ENCODE results near the gene DLG2. TPM values are rescaled to one million over a fixed set of nuclear protein-coding genes. Genes with fewer than 3 reads are reported as not detected.

The DLG2 gene
- polyA plus RNA-seq, 2 donors, result 2.6 to 6.7 TPM

GRCh38 chr11:83921447-83922192 lies 1705.5 kb downstream of the DLG2 start:
- Histone ChIP-seq H3K27ac (ENCODE audit: low read depth in 2 of 2, low read length in 1 of 2) (no peak overlapping the region), H3K36me3 (ENCODE audit: control insufficient read depth in 2 of 2, insufficient read depth in 2 of 2, low read length in 1 of 2) (no peaks in the 10 kb centered on the region), H3K9me3 (ENCODE audit: control insufficient read depth in 2 of 2, insufficient read depth in 1 of 2, low read depth in 1 of 2, low read length in 1 of 2) (no peaks in the 10 kb centered on the region), H3K27me3 (ENCODE audit: control insufficient read depth in 1 of 2, insufficient read depth in 2 of 2, low read length in 2 of 2) (no peaks in the 10 kb centered on the region), H3K4me1 (ENCODE audit: control insufficient read depth in 2 of 2, insufficient read depth in 2 of 2, low read length in 1 of 2) (no peaks in the 10 kb centered on the region), H3K4me3 (ENCODE audit: low read depth in 1 of 2, low read length in 2 of 2) (no peak overlapping the region)
- WGBS, 2 donors, result 69 to 80% methylated on average over 7 of the region's 7 CpGs

- no peaks in the 10 kb centered on the region for H3K4me1 ChIP-seq (ENCODE audit: control insufficient read depth in 2 of 2, insufficient read depth in 2 of 2, low read length in 1 of 2)
- no peaks in the 10 kb centered on the region for H3K9me3 ChIP-seq (ENCODE audit: control insufficient read depth in 2 of 2, insufficient read depth in 1 of 2, low read depth in 1 of 2, low read length in 1 of 2)
- 34 to 43% methylated on average over 3 of the region's 3 CpGs for WGBS, 2 donors
- H3K36me3 ChIP-seq (ENCODE audit: control insufficient read depth in 2 of 2, insufficient read depth in 2 of 2, low read length in 1 of 2), result no peaks in the 10 kb centered on the region
- no peaks in the 10 kb centered on the region for H3K27me3 ChIP-seq (ENCODE audit: control insufficient read depth in 1 of 2, insufficient read depth in 2 of 2, low read length in 2 of 2)
- no peak overlapping the region for H3K27ac ChIP-seq (ENCODE audit: low read depth in 2 of 2, low read length in 1 of 2)
- H3K4me3 ChIP-seq (ENCODE audit: low read depth in 1 of 2, low read length in 2 of 2), result no peak overlapping the region
These were observed 1708.7 kb downstream of the DLG2 start for GRCh38 chr11:83918476-83918875.

- no peaks in the 10 kb centered on the region for H3K4me1 ChIP-seq (ENCODE audit: control insufficient read depth in 2 of 2, insufficient read depth in 2 of 2, low read length in 1 of 2)
- no peak overlapping the region for H3K27ac ChIP-seq (ENCODE audit: low read depth in 2 of 2, low read length in 1 of 2)
- no peak overlapping the region for H3K4me3 ChIP-seq (ENCODE audit: low read depth in 1 of 2, low read length in 2 of 2)
- no peaks in the 10 kb centered on the region for H3K9me3 ChIP-seq (ENCODE audit: control insufficient read depth in 2 of 2, insufficient read depth in 1 of 2, low read depth in 1 of 2, low read length in 1 of 2)
- H3K27me3 ChIP-seq (ENCODE audit: control insufficient read depth in 1 of 2, insufficient read depth in 2 of 2, low read length in 2 of 2), result no peaks in the 10 kb centered on the region
- no peaks in the 10 kb centered on the region for H3K36me3 ChIP-seq (ENCODE audit: control insufficient read depth in 2 of 2, insufficient read depth in 2 of 2, low read length in 1 of 2)
These were observed 1712.1 kb downstream of the DLG2 start for GRCh38 chr11:83914995-83915394.

- H3K4me1 ChIP-seq (ENCODE audit: control insufficient read depth in 2 of 2, insufficient read depth in 2 of 2, low read length in 1 of 2), result no peaks in the 10 kb centered on the region
- H3K27me3 ChIP-seq (ENCODE audit: control insufficient read depth in 1 of 2, insufficient read depth in 2 of 2, low read length in 2 of 2), result no peaks in the 10 kb centered on the region
- H3K9me3 ChIP-seq (ENCODE audit: control insufficient read depth in 2 of 2, insufficient read depth in 1 of 2, low read depth in 1 of 2, low read length in 1 of 2), result no peaks in the 10 kb centered on the region
- H3K4me3 ChIP-seq (ENCODE audit: low read depth in 1 of 2, low read length in 2 of 2), result no peak overlapping the region
- no peaks in the 10 kb centered on the region for H3K36me3 ChIP-seq (ENCODE audit: control insufficient read depth in 2 of 2, insufficient read depth in 2 of 2, low read length in 1 of 2)
- 62 to 72% methylated on average over 5 of the region's 5 CpGs for WGBS, 2 donors
- H3K27ac ChIP-seq (ENCODE audit: low read depth in 2 of 2, low read length in 1 of 2), result no peak overlapping the region
These were observed 1717.3 kb downstream of the DLG2 start for GRCh38 chr11:83909579-83910534.

GRCh38 chr11:83908298-83908856 lies 1718.8 kb downstream of the DLG2 start:
- H3K27ac ChIP-seq (ENCODE audit: low read depth in 2 of 2, low read length in 1 of 2), result no peak overlapping the region
- H3K9me3 ChIP-seq (ENCODE audit: control insufficient read depth in 2 of 2, insufficient read depth in 1 of 2, low read depth in 1 of 2, low read length in 1 of 2), result no peaks in the 10 kb centered on the region
- WGBS, 2 donors, result 65 to 68% methylated on average over 7 of the region's 7 CpGs
- H3K4me1 ChIP-seq (ENCODE audit: control insufficient read depth in 2 of 2, insufficient read depth in 2 of 2, low read length in 1 of 2), result no peaks in the 10 kb centered on the region
- no peaks in the 10 kb centered on the region for H3K36me3 ChIP-seq (ENCODE audit: control insufficient read depth in 2 of 2, insufficient read depth in 2 of 2, low read length in 1 of 2)
- no peaks in the 10 kb centered on the region for H3K27me3 ChIP-seq (ENCODE audit: control insufficient read depth in 1 of 2, insufficient read depth in 2 of 2, low read length in 2 of 2)
- no peak overlapping the region for H3K4me3 ChIP-seq (ENCODE audit: low read depth in 1 of 2, low read length in 2 of 2)

- Histone ChIP-seq H3K27me3 (ENCODE audit: control insufficient read depth in 1 of 2, insufficient read depth in 2 of 2, low read length in 2 of 2) (no peaks in the 10 kb centered on the region), H3K9me3 (ENCODE audit: control insufficient read depth in 2 of 2, insufficient read depth in 1 of 2, low read depth in 1 of 2, low read length in 1 of 2) (no peaks in the 10 kb centered on the region)
These were observed 1731.6 kb downstream of the DLG2 start for GRCh38 chr11:83895516-83895915.

GRCh38 chr11:83881428-83881827 lies 1745.7 kb downstream of the DLG2 start:
- H3K36me3 ChIP-seq (ENCODE audit: control insufficient read depth in 2 of 2, insufficient read depth in 2 of 2, low read length in 1 of 2), result no peaks in the 10 kb centered on the region
- no peaks in the 10 kb centered on the region for H3K4me1 ChIP-seq (ENCODE audit: control insufficient read depth in 2 of 2, insufficient read depth in 2 of 2, low read length in 1 of 2)
- no peaks in the 10 kb centered on the region for H3K27me3 ChIP-seq (ENCODE audit: control insufficient read depth in 1 of 2, insufficient read depth in 2 of 2, low read length in 2 of 2)
- H3K27ac ChIP-seq (ENCODE audit: low read depth in 2 of 2, low read length in 1 of 2), result no peak overlapping the region
- no peaks in the 10 kb centered on the region for H3K9me3 ChIP-seq (ENCODE audit: control insufficient read depth in 2 of 2, insufficient read depth in 1 of 2, low read depth in 1 of 2, low read length in 1 of 2)
- H3K4me3 ChIP-seq (ENCODE audit: low read depth in 1 of 2, low read length in 2 of 2), result no peak overlapping the region
- 90 to 93% methylated on average over 1 of the region's 1 CpG for WGBS, 2 donors

More at GRCh38 chr11:83895516-83895915, 1731.6 kb downstream of the DLG2 start:
- no peak overlapping the region for H3K4me3 ChIP-seq (ENCODE audit: low read depth in 1 of 2, low read length in 2 of 2)
- H3K36me3 ChIP-seq (ENCODE audit: control insufficient read depth in 2 of 2, insufficient read depth in 2 of 2, low read length in 1 of 2), result no peaks in the 10 kb centered on the region
- no peaks in the 10 kb centered on the region for H3K4me1 ChIP-seq (ENCODE audit: control insufficient read depth in 2 of 2, insufficient read depth in 2 of 2, low read length in 1 of 2)
- H3K27ac ChIP-seq (ENCODE audit: low read depth in 2 of 2, low read length in 1 of 2), result no peak overlapping the region

- Histone ChIP-seq H3K9me3 (ENCODE audit: control insufficient read depth in 2 of 2, insufficient read depth in 1 of 2, low read depth in 1 of 2, low read length in 1 of 2) (no peaks in the 10 kb centered on the region), H3K27me3 (ENCODE audit: control insufficient read depth in 1 of 2, insufficient read depth in 2 of 2, low read length in 2 of 2) (no peaks in the 10 kb centered on the region), H3K36me3 (ENCODE audit: control insufficient read depth in 2 of 2, insufficient read depth in 2 of 2, low read length in 1 of 2) (no peaks in the 10 kb centered on the region), H3K4me3 (ENCODE audit: low read depth in 1 of 2, low read length in 2 of 2) (no peak overlapping the region), H3K4me1 (ENCODE audit: control insufficient read depth in 2 of 2, insufficient read depth in 2 of 2, low read length in 1 of 2) (no peaks in the 10 kb centered on the region), H3K27ac (ENCODE audit: low read depth in 2 of 2, low read length in 1 of 2) (no peak overlapping the region)
These were observed 1756.1 kb downstream of the DLG2 start for GRCh38 chr11:83871054-83871453.

GRCh38 chr11:83866655-83867054 lies 1760.5 kb downstream of the DLG2 start:
- H3K4me3 ChIP-seq (ENCODE audit: low read depth in 1 of 2, low read length in 2 of 2), result no peak overlapping the region
- 85 to 91% methylated on average over 5 of the region's 5 CpGs for WGBS, 2 donors
- no peaks in the 10 kb centered on the region for H3K36me3 ChIP-seq (ENCODE audit: control insufficient read depth in 2 of 2, insufficient read depth in 2 of 2, low read length in 1 of 2)
- no peaks in the 10 kb centered on the region for H3K4me1 ChIP-seq (ENCODE audit: control insufficient read depth in 2 of 2, insufficient read depth in 2 of 2, low read length in 1 of 2)
- H3K27me3 ChIP-seq (ENCODE audit: control insufficient read depth in 1 of 2, insufficient read depth in 2 of 2, low read length in 2 of 2), result no peaks in the 10 kb centered on the region
- no peak overlapping the region for H3K27ac ChIP-seq (ENCODE audit: low read depth in 2 of 2, low read length in 1 of 2)
- H3K9me3 ChIP-seq (ENCODE audit: control insufficient read depth in 2 of 2, insufficient read depth in 1 of 2, low read depth in 1 of 2, low read length in 1 of 2), result no peaks in the 10 kb centered on the region
